ENCODE results near the gene PROCA1. TPM values are rescaled to one million over a fixed set of nuclear protein-coding genes. Genes with fewer than 3 reads are reported as not detected.

Gene PROCA1
- total and polyA plus RNA-seq, 9 of the 15 experiments (the other 6 are each of a cell fraction or from before 2014, with no cell fraction given), result 0.78 to 16.2 (median 5.6) TPM

GRCh38 chr17:28744104-28744971 is 32.6 kb upstream of the PROCA1 start (continued):
- no peak for TF ChIP-seq REST (IDR thresholded peaks at IDR 0.05; ENCODE audit: borderline replicate concordance)
- TF ChIP-seq REST (CRISPR knock-in tag; IDR thresholded peaks at IDR 0.05; ENCODE audit: low read depth), result no peak; the same call in 1 of the 2 replicates
- TF ChIP-seq ETS2 (tag; IDR thresholded peaks at IDR 0.05; ENCODE audit: borderline replicate concordance, poor library complexity, severe bottlenecking), result no peak
- TF ChIP-seq RREB1 (CRISPR knock-in tag; IDR thresholded peaks at IDR 0.05), result no peak
- TF ChIP-seq FOXJ2 (tag; IDR thresholded peaks at IDR 0.05), result no peak
- TF ChIP-seq, protein P1, sequence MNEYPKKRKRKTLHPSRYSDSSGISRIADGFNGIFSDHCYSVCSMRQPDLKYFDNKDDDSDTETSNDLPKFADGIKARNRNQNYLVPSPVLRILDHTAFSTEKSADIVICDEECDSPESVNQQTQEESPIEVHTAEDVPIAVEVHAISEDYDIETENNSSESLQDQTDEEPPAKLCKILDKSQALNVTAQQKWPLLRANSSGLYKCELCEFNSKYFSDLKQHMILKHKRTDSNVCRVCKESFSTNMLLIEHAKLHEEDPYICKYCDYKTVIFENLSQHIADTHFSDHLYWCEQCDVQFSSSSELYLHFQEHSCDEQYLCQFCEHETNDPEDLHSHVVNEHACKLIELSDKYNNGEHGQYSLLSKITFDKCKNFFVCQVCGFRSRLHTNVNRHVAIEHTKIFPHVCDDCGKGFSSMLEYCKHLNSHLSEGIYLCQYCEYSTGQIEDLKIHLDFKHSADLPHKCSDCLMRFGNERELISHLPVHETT (CRISPR knock-in tag; conservative IDR thresholded peaks at IDR 0.05 in 1 of 2, IDR thresholded peaks at IDR 0.05 in 1 of 2), result no peak; a peak in 1 of 4 replicates
- TF ChIP-seq ZNF282 (CRISPR knock-in tag; IDR thresholded peaks at IDR 0.05), result no peak
- no peak for TF ChIP-seq MCM5 (IDR thresholded peaks at IDR 0.05; ENCODE audit: low read depth)
- no peak for TF ChIP-seq PHF20 (IDR thresholded peaks at IDR 0.05; ENCODE audit: partially characterized antibody)
- peak; percentile 98 to 100 for TF ChIP-seq MAZ (CRISPR knock-in tag; conservative IDR thresholded peaks at IDR 0.05 in 1 of 2, IDR thresholded peaks at IDR 0.05 in 1 of 2)
- no peak for TF ChIP-seq CBFA2T2 (conservative IDR thresholded peaks at IDR 0.05)
